ENCODE measurements around the gene POU2F3. TPM values are rescaled to one million over a fixed set of nuclear protein-coding genes. Genes with fewer than 3 reads are reported as not detected.

POU2F3 gene
- total and polyA plus RNA-seq, 3 donors from 2014 or later: 0.16 to 0.49 (median 0.31) TPM

- intact Hi-C loops (cut with DNase I; ENCODE audit: low total_unique reads): loop anchor here (5.0 kb wide), 1 partner anchor 57 kb away; no protein-coding TSS in a partner anchor
- WGBS, 2 donors: 89% methylated on average over 13 to 15 of the region's 16 CpGs
Measured at GRCh38 chr11:120228794-120229384, 11.1 kb upstream of the POU2F3 start.

GRCh38 chr11:120229451-120230424, 10.2 kb upstream of the POU2F3 start:
- Histone ChIP-seq H3K9me3 (no peaks in the 10 kb centered on the region), H3K4me1 (peaks cover 5% of the 10 kb centered on the region), H3K27ac (no peak overlapping the region), H3K4me3 (no peak overlapping the region), H3K27me3 (no peaks in the 10 kb centered on the region), H3K36me3 (ENCODE audit: low read depth, missing control alignments) (no peaks in the 10 kb centered on the region)
- intact Hi-C loops (cut with DNase I; ENCODE audit: low total_unique reads): loop anchor here (2.0 to 5.0 kb wide), 2 partner anchors 57 to 73 kb away; no protein-coding TSS in a partner anchor
- DNase-seq: peak; percentile 29
- 65% methylated on average over 17 of the region's 17 CpGs for WGBS, 2 donors
- TF ChIP-seq CTCF (IDR thresholded peaks at IDR 0.05) (peak; percentile 39 to 71 (median 66)), POLR2A (IDR thresholded peaks at IDR 0.05) (no peak)

More at GRCh38 chr11:120228794-120229384, 11.1 kb upstream of the POU2F3 start:
- Histone ChIP-seq H3K27ac (no peak overlapping the region), H3K9me3 (no peaks in the 10 kb centered on the region), H3K27me3 (no peaks in the 10 kb centered on the region), H3K4me1 (peaks cover 5% of the 10 kb centered on the region), H3K36me3 (ENCODE audit: low read depth, missing control alignments) (no peaks in the 10 kb centered on the region), H3K4me3 (no peak overlapping the region)
- TF ChIP-seq POLR2A (IDR thresholded peaks at IDR 0.05) (no peak), CTCF (IDR thresholded peaks at IDR 0.05) (no peak)
- DNase-seq: no peak

DNA sequence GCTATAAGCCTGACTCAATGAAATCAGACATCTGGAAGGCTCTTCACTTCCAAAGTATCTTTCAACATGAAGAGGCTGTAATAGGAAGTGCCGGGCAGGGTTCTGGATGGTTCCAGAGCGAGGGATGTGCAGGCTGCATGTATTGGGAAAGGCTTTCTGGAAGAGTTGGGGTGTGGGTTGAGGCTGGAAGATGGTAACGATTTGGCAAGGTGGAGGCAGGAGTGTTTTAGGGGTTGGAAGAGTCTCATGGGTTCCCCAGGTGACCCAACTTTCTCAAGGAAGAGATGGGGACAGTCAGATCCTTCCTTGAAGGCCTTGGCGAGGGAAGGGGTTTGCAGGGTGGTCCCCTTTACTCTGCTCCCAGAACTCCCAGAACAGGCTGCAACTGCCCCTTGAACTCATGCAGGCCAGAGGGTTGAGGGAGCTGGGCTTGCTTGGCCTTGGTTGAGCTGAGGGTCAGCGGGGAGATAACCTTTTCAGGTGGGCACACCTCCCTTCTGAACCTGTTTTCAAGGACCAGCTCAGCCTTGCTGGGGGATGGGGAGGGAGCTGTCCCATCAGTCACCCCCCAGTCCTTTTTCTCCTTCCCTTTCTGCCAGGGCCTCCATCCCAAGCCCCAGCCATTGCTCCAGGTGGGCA, 9.4 kb upstream of the POU2F3 start:
- DNase-seq: no peak
- intact Hi-C loops (cut with DNase I; ENCODE audit: low total_unique reads): loop anchor here (2.0 kb wide), 1 partner anchor 72 kb away; no protein-coding TSS in a partner anchor
- H3K4me3 ChIP-seq: no peak overlapping the region
- 86 to 89% methylated on average over 5 of the region's 5 CpGs for WGBS, 2 donors
- TF ChIP-seq CTCF (IDR thresholded peaks at IDR 0.05) (no peak), POLR2A (IDR thresholded peaks at IDR 0.05) (no peak)
- H3K27me3 ChIP-seq: no peaks in the 10 kb centered on the region
- no peaks in the 10 kb centered on the region for H3K36me3 ChIP-seq (ENCODE audit: low read depth, missing control alignments)
- H3K27ac ChIP-seq: no peak overlapping the region
- H3K4me1 ChIP-seq: peaks cover under 1% of the 10 kb centered on the region
- H3K9me3 ChIP-seq: no peaks in the 10 kb centered on the region

DNA sequence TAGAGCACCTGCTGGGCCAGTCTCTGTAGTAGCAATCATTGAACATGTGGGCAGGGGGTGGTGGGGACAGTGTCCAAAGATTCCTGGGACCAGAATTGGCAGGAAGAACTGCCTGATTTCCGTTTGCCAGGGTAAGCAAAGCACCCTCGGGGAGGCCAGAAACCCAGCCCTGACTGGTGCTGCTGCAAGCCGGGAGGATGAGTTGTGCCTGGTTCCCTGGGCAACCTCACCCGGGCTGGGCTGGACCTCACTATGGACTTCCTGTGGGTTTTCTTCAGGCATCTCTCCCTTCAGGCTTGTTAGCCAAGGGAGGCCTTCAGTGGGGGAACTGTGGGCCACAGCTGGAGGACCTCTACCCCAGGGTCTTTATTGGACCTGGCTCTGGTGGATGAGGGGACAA, 8.0 kb upstream of the POU2F3 start:
- Histone ChIP-seq H3K27ac (no peak overlapping the region), H3K4me1 (no peaks in the 10 kb centered on the region), H3K27me3 (no peaks in the 10 kb centered on the region), H3K36me3 (ENCODE audit: low read depth, missing control alignments) (no peaks in the 10 kb centered on the region), H3K4me3 (no peak overlapping the region), H3K9me3 (no peaks in the 10 kb centered on the region)
- no peak for TF ChIP-seq POLR2A (IDR thresholded peaks at IDR 0.05)
- no peak for TF ChIP-seq CTCF (IDR thresholded peaks at IDR 0.05)
- WGBS, 2 donors: 51 to 77% methylated on average over 4 of the region's 4 CpGs
- DNase-seq: no peak
- intact Hi-C loops (cut with DNase I; ENCODE audit: low total_unique reads): loop anchor here (2.0 kb wide), 1 partner anchor 71 kb away; no protein-coding TSS in a partner anchor

Data from testis (tissue), 3 donors.